NCI-H1436 treated with DMSO at 0.1 percent for 48 hours (cell line): ENCODE results near the gene KMT2B.
"Not testable (repeated sequence)": the region's sequence is repeated elsewhere in the genome, so short reads cannot be mapped to it uniquely, and the experiment has no call there.

ENCODE experiments used
- DNase-seq: peaks from one replicate; lab custom pipeline; 2025; lab: John Stamatoyannopoulos, UW

KMT2B gene

GRCh38 chr19:35712567-35713505 is 5.0 kb upstream of the KMT2B start:
- DNase-seq = no peak

GRCh38 chr19:35713506-35713850 is 4.3 kb upstream of the KMT2B start:
- no peak for DNase-seq

GRCh38 chr19:35713904-35714495 is 3.8 kb upstream of the KMT2B start:
- DNase-seq = no peak

GRCh38 chr19:35714601-35715354 is 3.0 kb upstream of the KMT2B start:
- DNase-seq = no peak

- DNase-seq = no peak
Measured at GRCh38 chr19:35715355-35715809, 2.4 kb upstream of the KMT2B start.

- DNase-seq = no peak
Measured at GRCh38 chr19:35715981-35716800, 1.6 kb upstream of the KMT2B start.

GRCh38 chr19:35716801-35717664 is 770 bp upstream of the KMT2B start:
- DNase-seq = peak; percentile 70

GRCh38 chr19:35718345-35719041 is 690 bp downstream of the KMT2B start:
- DNase-seq = no peak

GRCh38 chr19:35719402-35720162 is 1.8 kb downstream of the KMT2B start:
- no peak for DNase-seq

- DNase-seq = no peak
Measured at GRCh38 chr19:35720163-35720524, 2.3 kb downstream of the KMT2B start.

GRCh38 chr19:35720648-35721047 is 2.8 kb downstream of the KMT2B start:
- no peak for DNase-seq

- DNase-seq = no peak
Measured at GRCh38 chr19:35721374-35721773, 3.6 kb downstream of the KMT2B start.

GRCh38 chr19:35722461-35722860 is 4.7 kb downstream of the KMT2B start:
- no peak for DNase-seq

- no peak for DNase-seq
Measured at GRCh38 chr19:35722897-35723296, 5.1 kb downstream of the KMT2B start.

- DNase-seq = no peak
Measured at GRCh38 chr19:35723671-35724070, 5.9 kb downstream of the KMT2B start.

GRCh38 chr19:35724132-35724531 is 6.3 kb downstream of the KMT2B start:
- not testable (repeated sequence) for DNase-seq

- no peak for DNase-seq
Measured at GRCh38 chr19:35724560-35724959, 6.8 kb downstream of the KMT2B start.

- DNase-seq = no peak
Measured at GRCh38 chr19:35725216-35725861, 7.5 kb downstream of the KMT2B start.
